Skeletal muscle cell (primary cell): Measurements from ENCODE around the gene DEDD2.

ENCODE experiments used
- DNase-seq: peaks from one replicate; pipeline ENCODE4 v3.0.0-alpha.2; 2010; ENCODE audit warnings: low read depth
- H3K4me3 ChIP-seq: 2 replicates; pipeline ENCODE4 v1.5.1; 2011; ENCODE audit warnings: low read depth, mild to moderate bottlenecking, control low read depth, low read length, moderate library complexity

DEDD2 gene

GRCh38 chr19:42177686-42178019 is 39.8 kb downstream of the DEDD2 start:
- DNase-seq, result no peak
- H3K4me3 ChIP-seq, result no peak overlapping the region

- H3K4me3 ChIP-seq, result peak overlapping the region; percentile 52
These were observed 40.3 kb downstream of the DEDD2 start for GRCh38 chr19:42176990-42177685.

GRCh38 chr19:42176649-42176989 is 40.9 kb downstream of the DEDD2 start:
- DNase-seq, result no peak

More at GRCh38 chr19:42176990-42177685, 40.3 kb downstream of the DEDD2 start:
- peak; percentile 47 for DNase-seq

GRCh38 chr19:42175952-42176648 is 41.4 kb downstream of the DEDD2 start:
- DNase-seq, result no peak
- peak overlapping the region; percentile 52 for H3K4me3 ChIP-seq

More at GRCh38 chr19:42176649-42176989, 40.9 kb downstream of the DEDD2 start:
- H3K4me3 ChIP-seq, result peak overlapping the region; percentile 52

GRCh38 chr19:42174958-42175734 is 42.3 kb downstream of the DEDD2 start:
- no peak overlapping the region for H3K4me3 ChIP-seq

GRCh38 chr19:42174188-42174587 is 43.3 kb downstream of the DEDD2 start:
- no peak overlapping the region for H3K4me3 ChIP-seq
- DNase-seq, result no peak

More at GRCh38 chr19:42174958-42175734, 42.3 kb downstream of the DEDD2 start:
- DNase-seq, result no peak

- no peak for DNase-seq
- no peak overlapping the region for H3K4me3 ChIP-seq
These were observed 43.8 kb downstream of the DEDD2 start for GRCh38 chr19:42173695-42174094.

- DNase-seq, result no peak
- H3K4me3 ChIP-seq, result no peak overlapping the region
These were observed 45.2 kb downstream of the DEDD2 start for GRCh38 chr19:42172261-42172660.

GRCh38 chr19:42170715-42171114 is 46.8 kb downstream of the DEDD2 start:
- no peak overlapping the region for H3K4me3 ChIP-seq
- no peak for DNase-seq

- no peak overlapping the region for H3K4me3 ChIP-seq
- no peak for DNase-seq
These were observed 47.7 kb downstream of the DEDD2 start for GRCh38 chr19:42169486-42170413.

- no peak overlapping the region for H3K4me3 ChIP-seq
- no peak for DNase-seq
These were observed 49.3 kb downstream of the DEDD2 start for GRCh38 chr19:42168206-42168605.

- DNase-seq, result no peak
- H3K4me3 ChIP-seq, result no peak overlapping the region
These were observed 51.2 kb downstream of the DEDD2 start for GRCh38 chr19:42166316-42166715.

GRCh38 chr19:42165146-42165545 is 52.3 kb downstream of the DEDD2 start:
- DNase-seq, result no peak

GRCh38 chr19:42161616-42162263 is 55.7 kb downstream of the DEDD2 start:
- DNase-seq, result no peak
- H3K4me3 ChIP-seq, result no peak overlapping the region

More at GRCh38 chr19:42165146-42165545, 52.3 kb downstream of the DEDD2 start:
- no peak overlapping the region for H3K4me3 ChIP-seq

GRCh38 chr19:42159942-42160341 is 57.5 kb downstream of the DEDD2 start:
- H3K4me3 ChIP-seq, result no peak overlapping the region
- no peak for DNase-seq

- no peak for DNase-seq
- H3K4me3 ChIP-seq, result no peak overlapping the region
These were observed 58.6 kb downstream of the DEDD2 start for GRCh38 chr19:42158926-42159325.

GRCh38 chr19:42156571-42156970 is 60.9 kb downstream of the DEDD2 start:
- no peak for DNase-seq
- no peak overlapping the region for H3K4me3 ChIP-seq

- H3K4me3 ChIP-seq, result no peak overlapping the region
- DNase-seq, result no peak
These were observed 61.7 kb downstream of the DEDD2 start for GRCh38 chr19:42155796-42156195.
